Suprapubic skin (tissue), 4 donors: ENCODE data around the gene SPDYE4.

Experiments used
- EP300 ChIP-seq: sonication (generic); formaldehyde crosslinking; IDR thresholded peaks from one replicate; pipeline ENCODE4 v1.6.1; 2017; ENCODE audit warnings: antibody characterized with exemption
- POLR2A ChIP-seq, 2 donors: fragments of 450-650 bp; IDR thresholded peaks; one replicate each; pipeline ENCODE4 v1.6.1; 2017; ENCODE audit warnings: antibody characterized with exemption in 2 of 2, mild to moderate bottlenecking in 2 of 2, moderate library complexity in 2 of 2
- POLR2AphosphoS5 ChIP-seq, 3 donors: sonication (generic); formaldehyde crosslinking; IDR thresholded peaks; one replicate each; pipeline ENCODE4 v1.6.1; 2017; ENCODE audit warnings: antibody characterized with exemption in 3 of 3
- TF ChIP-seq, protein P1 (sequence below), 2 donors: fragments of 200-600 bp in 1 of 2; fragments of 450-650 bp in 1 of 2; sonication (generic) in 1 of 2; IDR thresholded peaks; one replicate each; pipeline ENCODE4 v1.5.1; 2016 to 2019; ENCODE audit warnings: antibody characterized with exemption in 2 of 2, mild to moderate bottlenecking in 1 of 2, moderate library complexity in 1 of 2

- TF ChIP-seq POLR2A (IDR thresholded peaks at IDR 0.05) (no peak), POLR2AphosphoS5 (IDR thresholded peaks at IDR 0.05) (no peak), EP300 (no peak)
- TF ChIP-seq, protein P1, sequence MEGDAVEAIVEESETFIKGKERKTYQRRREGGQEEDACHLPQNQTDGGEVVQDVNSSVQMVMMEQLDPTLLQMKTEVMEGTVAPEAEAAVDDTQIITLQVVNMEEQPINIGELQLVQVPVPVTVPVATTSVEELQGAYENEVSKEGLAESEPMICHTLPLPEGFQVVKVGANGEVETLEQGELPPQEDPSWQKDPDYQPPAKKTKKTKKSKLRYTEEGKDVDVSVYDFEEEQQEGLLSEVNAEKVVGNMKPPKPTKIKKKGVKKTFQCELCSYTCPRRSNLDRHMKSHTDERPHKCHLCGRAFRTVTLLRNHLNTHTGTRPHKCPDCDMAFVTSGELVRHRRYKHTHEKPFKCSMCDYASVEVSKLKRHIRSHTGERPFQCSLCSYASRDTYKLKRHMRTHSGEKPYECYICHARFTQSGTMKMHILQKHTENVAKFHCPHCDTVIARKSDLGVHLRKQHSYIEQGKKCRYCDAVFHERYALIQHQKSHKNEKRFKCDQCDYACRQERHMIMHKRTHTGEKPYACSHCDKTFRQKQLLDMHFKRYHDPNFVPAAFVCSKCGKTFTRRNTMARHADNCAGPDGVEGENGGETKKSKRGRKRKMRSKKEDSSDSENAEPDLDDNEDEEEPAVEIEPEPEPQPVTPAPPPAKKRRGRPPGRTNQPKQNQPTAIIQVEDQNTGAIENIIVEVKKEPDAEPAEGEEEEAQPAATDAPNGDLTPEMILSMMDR (IDR thresholded peaks at IDR 0.05), result no peak
Measured at GRCh38 chr17:8710813-8711212, 47.5 kb downstream of the SPDYE4 start.
